Hepatocyte (in vitro differentiated cells): Measurements from ENCODE around the gene CFAP141.

Source experiments
- CTCF ChIP-seq: fragments of 200-600 bp; sonication (generic); IDR thresholded peaks from 2 replicates; pipeline ENCODE4 v1.5.1; 2016; ENCODE audit warnings: antibody characterized with exemption, mild to moderate bottlenecking; ENCODE audit not compliant: poor library complexity
- EZH2 ChIP-seq: fragments of 200-600 bp; sonication (generic); IDR thresholded peaks from 2 replicates; pipeline ENCODE4 v1.6.1; 2016; ENCODE audit warnings: antibody characterized with exemption, mild to moderate bottlenecking, borderline replicate concordance
- EZH2phosphoT487 ChIP-seq: fragments of 200-600 bp; sonication (generic); IDR thresholded peaks from one replicate; pipeline ENCODE4 v1.6.1; 2018; ENCODE audit warnings: antibody characterized with exemption, mild to moderate bottlenecking, low read depth, moderate library complexity; ENCODE audit not compliant: unreplicated experiment, severe bottlenecking

GRCh38 chr1:154199563-154199879 lies 6.6 kb downstream of the CFAP141 start:
- TF ChIP-seq CTCF (no peak), EZH2phosphoT487 (no peak), EZH2 (no peak)
